Activated CD4-positive, CD25-positive, alpha-beta regulatory T cell treated with anti-CD3 and anti-CD28 coated beads, Interleukin-2, amount 50 U/mL, for 24 hours (primary cell): ENCODE results near the gene BCAR1.
"Not testable (repeated sequence)": the region's sequence is repeated elsewhere in the genome, so short reads cannot be mapped to it uniquely, and the experiment has no call there.

Experiments used
- ATAC-seq, 2 donors: fragments of 150-1000 bp; cut with Tn5 transposase; one replicate each; pipeline ENCODE4 v1.10.0; 2021; ENCODE audit warnings: mild to moderate bottlenecking in 1 of 2, moderate library complexity in 1 of 2

The BCAR1 gene

GRCh38 chr16:75252946-75253911, 1.8 kb upstream of the BCAR1 start:
- no peak for ATAC-seq

GRCh38 chr16:75252049-75252864, 833 bp upstream of the BCAR1 start:
- no peak for ATAC-seq

- no peak for ATAC-seq
Observed at GRCh38 chr16:75250809-75251279, 580 bp downstream of the BCAR1 start.

GRCh38 chr16:75250089-75250808, 1.2 kb downstream of the BCAR1 start:
- ATAC-seq, result no peak

GRCh38 chr16:75249441-75249840, 2.0 kb downstream of the BCAR1 start:
- no peak for ATAC-seq

GRCh38 chr16:75248536-75249380, 2.7 kb downstream of the BCAR1 start:
- ATAC-seq, result no peak

- ATAC-seq, result no peak
Observed at GRCh38 chr16:75248142-75248535, 3.3 kb downstream of the BCAR1 start.

- no peak for ATAC-seq
Observed at GRCh38 chr16:75247249-75247648, 4.2 kb downstream of the BCAR1 start.

- ATAC-seq, result no peak
Observed at GRCh38 chr16:75246504-75247205, 4.8 kb downstream of the BCAR1 start.

GRCh38 chr16:75244844-75245758, 6.3 kb downstream of the BCAR1 start:
- ATAC-seq, result no peak

GRCh38 chr16:75244225-75244809, 7.1 kb downstream of the BCAR1 start:
- no peak for ATAC-seq

GRCh38 chr16:75243667-75244224, 7.7 kb downstream of the BCAR1 start:
- no peak for ATAC-seq

GRCh38 chr16:75242436-75243078, 8.9 kb downstream of the BCAR1 start:
- not testable (repeated sequence) for ATAC-seq

GRCh38 chr16:75241955-75242354, 9.5 kb downstream of the BCAR1 start:
- ATAC-seq, result no peak

GRCh38 chr16:75241412-75241811, 10.0 kb downstream of the BCAR1 start:
- no peak for ATAC-seq

- ATAC-seq, result not testable (repeated sequence)
Observed at GRCh38 chr16:75240633-75241032, 10.8 kb downstream of the BCAR1 start.

- ATAC-seq, result no peak
Observed at GRCh38 chr16:75239542-75240122, 11.8 kb downstream of the BCAR1 start.

- no peak for ATAC-seq
Observed at GRCh38 chr16:75238853-75239541, 12.4 kb downstream of the BCAR1 start.
